Esophagus squamous epithelium (tissue), 5 donors: ENCODE results near the gene AP3D1. TPM values are rescaled to one million over a fixed set of nuclear protein-coding genes. Genes with fewer than 3 reads are reported as not detected.

Source experiments
- DNase-seq: peaks from one replicate; lab custom pipeline; 2025; lab: John Stamatoyannopoulos, UW
- H3K27ac ChIP-seq, 4 donors: fragments of 200-600 bp; sonication (generic); one replicate each; pipeline ENCODE4 v1.5.1; 2016 to 2019; ENCODE audit warnings: mild to moderate bottlenecking in 1 of 4
- H3K27me3 ChIP-seq, 4 donors: fragments of 200-600 bp; sonication (generic); 1 replicate in 3 of 4; 2 replicates in 1 of 4; pipeline versions ENCODE4 v1.5.1 to v1.6.0; 2017 to 2021; ENCODE audit warnings: antibody characterized with exemption in 1 of 4
- H3K36me3 ChIP-seq, 3 donors: fragments of 200-600 bp; sonication (generic); one replicate each; pipeline ENCODE4 v1.5.1; 2016 to 2019
- H3K4me1 ChIP-seq, 3 donors: fragments of 200-600 bp; sonication (generic); one replicate each; pipeline ENCODE4 v1.5.1; 2017 to 2019
- H3K4me3 ChIP-seq, 4 donors: fragments of 200-600 bp; sonication (generic); 1 replicate in 3 of 4; 2 replicates in 1 of 4; pipeline ENCODE4 v1.5.1; 2016 to 2019; ENCODE audit warnings: mild to moderate bottlenecking in 2 of 4, moderate library complexity in 1 of 4
- H3K9me3 ChIP-seq, 3 donors: fragments of 200-600 bp; sonication (generic); one replicate each; pipeline ENCODE4 v1.5.1; 2016 to 2019
- CTCF ChIP-seq, 6 experiments: fragments of 450-650 bp in 4 of 6; fragments of 200-600 bp in 2 of 6; sonication (generic) in 2 of 6; IDR thresholded peaks; one replicate each; pipeline ENCODE4 v1.5.1; 2016 to 2019; ENCODE audit warnings: antibody characterized with exemption in 6 of 6, mild to moderate bottlenecking in 4 of 6, moderate library complexity in 4 of 6
- POLR2A ChIP-seq, 4 donors: fragments of 450-650 bp; IDR thresholded peaks; one replicate each; pipeline ENCODE4 v1.6.1; 2017; ENCODE audit warnings: antibody characterized with exemption in 4 of 4, mild to moderate bottlenecking in 4 of 4, moderate library complexity in 3 of 4
- WGBS, 2 donors: methylation state at CpG; one replicate each; pipeline ENCODE4 v1.1.5; 2018; 5-methylcytosine and 5-hydroxymethylcytosine counted together
- intact Hi-C: fragments of 100-400 bp; cut with DNase I; formaldehyde crosslinking; loops from one replicate; pipeline ENCODE4 v1.15.0; 2022
- total RNA-seq, 4 donors: library from RNA; depleted of rRNA; stranded (reverse); fragments of >200 nt; gene quantifications; one replicate each; pipeline ENCODE4 v1.1.0, GENCODE V29; 2016
- donor health status: DM: yes; HTN: yes; CAD: no.

AP3D1 gene
- total RNA-seq, 4 donors from 2014 or later, result 47.7 to 99.9 (median 71.8) TPM

- H3K9me3 ChIP-seq, result no peaks in the 10 kb centered on the region
- H3K27ac ChIP-seq, result peak overlapping the region; percentile 82 to 99 (median 92)
- peaks cover 39 to 92% (median 53%) of the 10 kb centered on the region in 3 donors for H3K4me1 ChIP-seq
- no peaks in the 10 kb centered on the region for H3K27me3 ChIP-seq
- WGBS, 2 donors, result 45 to 59% methylated on average over 5 to 11 of the region's 20 CpGs
- TF ChIP-seq CTCF (IDR thresholded peaks at IDR 0.05) (no peak), POLR2A (IDR thresholded peaks at IDR 0.05) (peak in 1 of 4 donors; percentile 42)
- H3K36me3 ChIP-seq, result peaks cover 13 to 64% (median 15%) of the 10 kb centered on the region in 3 donors
- H3K4me3 ChIP-seq, result peak overlapping the region in 3 of 4 donors; percentile 24 to 55 (median 34)
- DNase-seq, result no peak
- intact Hi-C loops, result no loop called here
Observed at GRCh38 chr19:2083174-2083854, 68.1 kb downstream of the AP3D1 start.

- peak overlapping the region in 3 of 4 donors; percentile 24 to 55 (median 34) for H3K4me3 ChIP-seq
- 64 to 75% methylated on average over 12 to 16 of the region's 30 CpGs for WGBS, 2 donors
- H3K4me1 ChIP-seq, result peaks cover 30 to 80% (median 42%) of the 10 kb centered on the region in 3 donors
- H3K27me3 ChIP-seq, result no peaks in the 10 kb centered on the region
- H3K9me3 ChIP-seq, result no peaks in the 10 kb centered on the region
- H3K27ac ChIP-seq, result peak overlapping the region; percentile 21 to 99 (median 69)
- DNase-seq, result no peak
- H3K36me3 ChIP-seq, result peaks cover 18 to 76% (median 21%) of the 10 kb centered on the region in 3 donors
- peak in 1 of 4 donors; percentile 5 for TF ChIP-seq POLR2A (IDR thresholded peaks at IDR 0.05)
- TF ChIP-seq CTCF (IDR thresholded peaks at IDR 0.05), result no peak
- intact Hi-C loops, result no loop called here
Observed at GRCh38 chr19:2081873-2082810, 69.2 kb downstream of the AP3D1 start.

GRCh38 chr19:2080336-2080988 is 70.9 kb downstream of the AP3D1 start:
- Histone ChIP-seq H3K4me1 (peaks cover 17 to 63% (median 26%) of the 10 kb centered on the region in 3 donors), H3K4me3 (no peak overlapping the region), H3K36me3 (peaks cover 29 to 93% (median 31%) of the 10 kb centered on the region in 3 donors), H3K9me3 (no peaks in the 10 kb centered on the region), H3K27me3 (no peaks in the 10 kb centered on the region), H3K27ac (peak overlapping the region; percentile 19 to 99 (median 35))
- intact Hi-C loops, result no loop called here
- no peak for DNase-seq
- TF ChIP-seq CTCF (IDR thresholded peaks at IDR 0.05) (no peak), POLR2A (IDR thresholded peaks at IDR 0.05) (no peak)
- WGBS, 2 donors, result 43 to 46% methylated on average over 10 to 19 of the region's 23 CpGs

- TF ChIP-seq POLR2A (IDR thresholded peaks at IDR 0.05), result no peak
- no peak for TF ChIP-seq CTCF (IDR thresholded peaks at IDR 0.05)
- WGBS, 2 donors, result 53% methylated on average over 3 of the region's 23 CpGs; no CpG with 5 or more reads in 1 of the 2 donors
- Histone ChIP-seq H3K36me3 (peaks cover 31 to 96% (median 35%) of the 10 kb centered on the region in 3 donors), H3K9me3 (no peaks in the 10 kb centered on the region), H3K27ac (peak overlapping the region in 2 of 4 donors; percentile 35 to 99), H3K4me1 (peaks cover 16 to 57% (median 24%) of the 10 kb centered on the region in 3 donors), H3K27me3 (no peaks in the 10 kb centered on the region), H3K4me3 (no peak overlapping the region)
- no peak for DNase-seq
- intact Hi-C loops, result loop anchor here (10.0 kb wide), 1 partner anchor 165 kb away; no protein-coding TSS in a partner anchor
Observed at GRCh38 chr19:2079865-2080301, 71.5 kb downstream of the AP3D1 start.
